ENCODE data around the gene TRMT112.

DNA sequence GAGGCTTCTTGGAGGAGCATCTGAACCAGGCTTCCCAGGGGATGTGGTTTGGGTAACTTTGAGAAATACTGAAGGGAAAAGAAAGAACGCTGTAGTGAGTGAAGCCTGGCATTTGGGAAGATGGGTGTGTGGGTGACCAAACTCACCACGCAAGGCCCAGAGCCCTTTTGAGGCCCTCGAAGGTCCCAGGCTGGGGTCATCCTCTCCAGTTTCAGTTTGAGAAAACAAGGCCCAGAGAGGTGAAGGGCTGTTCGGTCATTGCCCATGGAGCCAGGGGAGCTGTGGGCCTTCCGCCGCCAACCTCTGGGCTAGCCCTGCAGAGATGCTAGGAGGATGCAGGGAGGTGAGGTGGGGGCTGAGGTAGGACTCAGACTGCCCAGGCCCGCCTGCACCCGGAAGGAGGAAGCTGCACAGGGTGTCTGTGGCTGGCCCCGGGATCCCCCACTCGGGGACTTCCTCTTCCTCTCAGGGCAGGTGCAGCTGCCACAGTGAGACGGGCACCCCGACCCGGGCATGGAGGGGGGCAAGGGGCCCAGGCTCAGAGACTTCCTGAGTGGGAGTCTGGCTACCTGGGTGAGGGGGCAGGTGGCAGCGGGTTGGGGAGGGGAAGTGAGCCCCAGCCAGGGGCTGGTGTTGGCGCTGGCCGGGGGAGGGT is 22.5 kb upstream of the TRMT112 start, which contains the start of gene CCDC88B:
- TF ChIP-seq SUZ12 (IDR thresholded peaks at IDR 0.05; ENCODE audit: extremely low read depth, insufficient read depth, insufficient read length) = no peak
- no peak for TF ChIP-seq ZNF274 (IDR thresholded peaks at IDR 0.05; ENCODE audit: low read depth, low read length)

Measured in NT2/D1 (cell line).